Epidermal melanocyte (primary cell): ENCODE results near the gene STAG1.
"Not testable (repeated sequence)": the region's sequence is repeated elsewhere in the genome, so short reads cannot be mapped to it uniquely, and the experiment has no call there.

ENCODE experiments used
- DNase-seq: peaks from one replicate; pipeline ENCODE4 v3.0.0; 2011; ENCODE audit warnings: low spot score; ENCODE audit not compliant: insufficient read length

Gene STAG1

GRCh38 chr3:136752172-136752421, at the start of gene STAG1:
TSS of gene STAG1 (minus strand) at chr3:136752378. CDS start at chr3:136630898, 121,480 bp downstream.
- no peak for DNase-seq

GRCh38 chr3:136801146-136801545, 49.0 kb upstream of the STAG1 start:
- not testable (repeated sequence) for DNase-seq

GRCh38 chr3:136792556-136793330, 40.6 kb upstream of the STAG1 start:
- no peak for DNase-seq

GRCh38 chr3:136790786-136791185, 38.6 kb upstream of the STAG1 start:
- DNase-seq: no peak

GRCh38 chr3:136789976-136790375, 37.8 kb upstream of the STAG1 start:
- no peak for DNase-seq

- no peak for DNase-seq
Observed at GRCh38 chr3:136788154-136788553, 36.0 kb upstream of the STAG1 start.

DNA sequence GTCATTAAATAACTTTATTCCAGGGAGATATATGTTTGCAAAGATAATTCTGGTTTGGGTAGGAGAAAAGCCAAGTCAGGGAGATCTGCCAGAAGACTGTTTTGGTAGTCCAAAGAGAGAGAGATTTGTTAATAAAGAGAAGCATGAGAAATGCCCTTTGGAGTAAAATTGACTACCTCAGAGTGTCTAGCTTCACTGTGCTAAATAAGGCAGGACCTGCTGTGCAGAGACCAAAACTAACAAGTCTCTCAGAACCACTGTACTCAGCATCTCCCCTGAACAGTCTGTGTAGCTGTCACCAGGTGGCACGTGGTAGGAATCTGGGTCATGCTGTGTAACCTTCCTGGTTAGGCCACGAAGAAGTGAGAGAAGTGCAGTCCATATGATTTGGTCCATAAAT, 35.2 kb upstream of the STAG1 start:
- no peak for DNase-seq

GRCh38 chr3:136783708-136784191, 31.6 kb upstream of the STAG1 start:
- DNase-seq: no peak

DNA sequence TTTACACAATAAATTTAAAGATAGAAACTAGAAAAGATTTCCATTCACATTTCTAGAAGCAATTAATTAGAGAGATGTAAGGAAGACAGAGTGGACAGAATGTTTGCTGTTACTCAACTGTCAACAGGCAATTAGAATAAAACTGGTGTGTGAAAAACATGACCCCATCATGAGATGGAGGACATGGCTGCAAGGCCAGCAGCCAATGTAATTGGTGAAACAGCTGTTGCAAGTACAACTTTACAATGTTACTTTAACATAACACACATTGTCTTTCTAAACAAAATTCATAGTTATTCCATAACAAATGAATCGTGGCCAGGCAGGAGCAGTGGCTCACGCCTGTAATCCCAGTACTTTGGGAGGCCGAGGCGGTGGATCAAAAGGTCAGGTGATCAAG, 28.6 kb upstream of the STAG1 start:
- no peak for DNase-seq

DNA sequence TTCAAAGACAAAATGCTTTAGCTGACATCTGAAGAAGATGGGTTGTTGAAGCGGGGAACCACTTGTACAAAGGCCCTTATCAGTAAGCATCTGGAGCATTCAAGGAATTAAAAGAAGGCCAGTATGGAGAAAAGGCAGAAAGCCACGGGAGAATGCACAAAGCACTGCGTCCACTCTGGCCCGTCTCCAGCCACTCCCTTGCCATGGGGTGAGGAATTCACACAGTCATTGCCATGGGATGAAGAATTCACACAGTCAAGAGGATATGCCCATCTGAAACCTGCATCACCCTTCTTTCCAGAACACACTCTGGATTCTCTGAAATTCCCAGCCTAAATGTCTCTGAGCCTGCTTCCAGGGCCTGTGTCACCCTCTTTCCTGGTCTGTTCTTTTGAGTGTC, 26.7 kb upstream of the STAG1 start:
- DNase-seq: no peak

DNA sequence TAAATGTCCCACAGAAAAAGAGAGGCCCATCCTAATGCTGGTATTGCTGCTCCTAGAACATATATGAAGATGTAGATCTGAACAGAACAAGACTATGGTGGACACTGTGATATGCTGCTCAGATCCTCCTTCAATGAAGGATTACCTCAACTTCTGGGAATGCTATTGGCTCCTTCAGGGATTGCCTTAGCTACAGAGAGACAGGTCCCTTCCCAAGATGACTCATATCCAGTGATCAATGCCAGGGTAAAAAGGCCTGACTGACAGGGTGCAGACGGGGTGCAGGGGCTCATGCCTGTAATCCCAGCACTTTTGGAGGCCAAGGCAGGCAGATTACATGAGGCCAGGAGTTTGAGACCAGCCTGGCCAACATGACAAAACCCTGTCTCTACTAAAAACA, 20.5 kb upstream of the STAG1 start:
- DNase-seq: no peak

- DNase-seq: not testable (repeated sequence)
Observed at GRCh38 chr3:136758160-136759102, 6.3 kb upstream of the STAG1 start.

- DNase-seq: no peak
Observed at GRCh38 chr3:136755192-136755591, 3.0 kb upstream of the STAG1 start.

DNA sequence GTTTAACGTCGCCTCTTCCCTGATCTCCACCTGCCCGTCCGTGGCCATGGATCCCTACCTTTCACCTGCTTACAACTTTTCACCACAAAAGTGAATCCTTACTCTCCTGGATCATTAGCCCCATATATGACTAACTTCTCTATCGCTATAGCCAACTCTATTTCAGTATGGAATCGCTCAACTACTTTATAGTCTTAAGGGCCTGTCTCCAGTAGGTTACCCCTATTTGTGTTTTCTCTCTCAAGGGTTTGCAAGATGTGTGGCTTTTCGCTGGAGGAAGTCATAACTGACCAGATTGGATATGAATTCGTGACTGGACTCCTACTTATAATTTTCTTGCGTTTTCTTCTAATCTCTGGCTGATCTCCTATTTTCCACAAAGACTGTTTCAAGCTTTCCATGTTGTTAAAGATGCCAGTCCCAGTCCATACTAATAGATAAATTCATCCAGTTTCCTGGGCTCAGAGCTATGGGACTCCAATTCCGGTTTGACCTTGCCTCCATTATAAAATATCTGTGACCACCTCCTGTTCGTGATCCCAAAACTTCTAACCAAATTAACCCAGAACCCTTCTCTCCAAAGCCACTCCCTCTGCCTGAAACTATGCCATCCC, 1.3 kb upstream of the STAG1 start:
- no peak for DNase-seq

DNA sequence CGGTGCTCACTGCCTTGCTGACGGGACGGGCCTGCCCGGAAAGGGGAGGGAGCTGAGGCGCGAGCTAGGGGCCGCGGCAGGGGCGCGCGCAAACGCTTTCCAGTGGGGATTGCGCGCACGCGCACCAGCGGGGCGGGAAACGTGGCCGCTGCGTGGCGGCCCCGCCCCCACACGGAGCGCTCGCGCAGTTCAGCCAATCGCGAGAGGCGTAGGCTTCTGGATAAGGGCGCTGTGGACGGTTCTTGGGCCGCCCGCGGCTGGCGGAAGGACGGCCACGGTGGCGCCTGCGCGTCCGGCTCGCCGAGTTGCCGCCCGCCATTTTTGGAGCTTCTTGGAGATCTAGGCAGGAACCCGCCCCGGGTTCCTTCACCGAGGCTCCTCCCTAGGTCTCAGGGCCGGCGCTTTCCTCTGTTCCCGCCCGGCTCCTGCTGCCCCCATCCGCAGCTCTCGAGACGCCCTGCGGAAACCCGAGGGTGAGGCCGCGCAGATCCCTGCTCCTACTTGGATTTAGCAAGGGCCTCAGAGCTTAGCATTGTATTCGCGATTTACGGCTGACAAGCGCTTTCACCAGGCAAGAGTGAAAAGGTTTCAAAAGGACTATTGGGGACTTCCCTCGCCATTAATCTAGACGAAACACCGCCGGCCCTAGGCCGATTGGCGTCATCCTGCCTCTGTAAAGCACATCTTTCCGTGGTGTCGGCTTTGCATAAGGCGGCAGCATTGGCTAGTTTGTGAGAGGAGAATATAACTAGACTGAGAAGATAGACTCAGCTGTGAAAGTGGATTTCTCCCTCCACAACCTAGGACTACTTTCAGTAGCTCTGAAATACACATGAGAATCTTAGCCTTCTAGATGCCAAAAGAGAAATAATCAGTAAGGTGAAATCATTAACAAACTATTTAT, 496 bp upstream of the STAG1 start:
- peak; percentile 65 for DNase-seq

DNA sequence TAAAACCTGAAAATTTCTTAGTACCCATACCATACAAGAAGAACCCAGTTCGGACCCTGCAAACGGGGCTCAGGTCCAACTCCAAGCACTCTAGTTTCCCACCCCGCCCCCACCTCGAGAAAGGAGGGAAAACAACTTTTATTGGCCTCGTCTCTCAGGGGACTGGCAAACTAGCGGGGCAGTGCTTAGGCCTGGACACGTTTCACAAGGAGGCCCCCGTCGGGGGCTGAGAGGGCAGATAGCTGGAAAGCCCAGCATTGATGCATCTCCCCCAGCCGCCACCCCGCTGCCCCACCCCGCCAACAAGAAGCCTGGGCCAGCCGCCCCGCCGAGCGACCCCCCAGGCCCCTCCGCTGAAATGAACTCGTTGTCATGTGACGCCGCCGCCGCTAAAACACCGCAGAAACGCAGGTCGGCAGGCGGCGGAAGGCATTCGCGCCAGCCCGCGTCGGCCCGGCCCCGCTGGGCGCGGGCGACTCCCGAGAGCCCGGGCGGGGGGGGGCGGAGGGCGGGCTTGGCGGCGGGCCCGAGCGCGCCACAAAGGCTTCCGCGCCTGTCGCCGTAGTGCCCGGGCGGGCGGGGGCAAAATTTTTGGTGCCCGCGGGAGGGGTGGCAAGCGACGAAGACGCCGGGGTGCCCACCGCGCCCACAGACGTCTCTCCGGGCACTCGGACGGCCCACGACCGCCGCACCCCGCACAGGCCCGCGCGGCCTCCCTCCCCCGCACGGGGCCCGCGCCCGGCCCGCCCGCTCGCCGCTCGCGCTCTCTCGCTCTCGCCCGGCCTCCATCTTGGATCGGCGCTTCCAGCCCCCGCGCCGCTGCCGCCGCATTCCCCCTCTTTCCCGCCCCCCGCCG, 634 bp downstream of the STAG1 start:
- no peak for DNase-seq

DNA sequence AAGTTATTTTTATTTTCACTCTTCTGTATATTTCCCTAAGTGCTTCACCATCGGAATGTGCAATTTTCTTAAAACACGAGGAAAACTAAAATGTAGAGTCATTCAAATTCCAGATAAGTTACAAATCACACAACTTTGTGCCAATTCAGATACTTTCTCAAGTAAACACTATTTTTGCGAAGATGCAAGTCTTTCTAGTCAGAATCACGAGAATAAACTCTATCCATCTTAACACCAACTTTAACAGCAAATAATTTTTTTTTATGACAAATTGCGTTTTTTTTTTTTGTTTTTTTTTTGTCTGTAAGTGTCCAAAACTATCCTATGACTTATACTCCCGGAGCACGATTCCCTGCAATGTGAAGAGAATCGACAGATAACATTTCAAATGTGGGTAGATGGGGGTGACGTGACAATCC, 1.3 kb downstream of the STAG1 start:
- no peak for DNase-seq

DNA sequence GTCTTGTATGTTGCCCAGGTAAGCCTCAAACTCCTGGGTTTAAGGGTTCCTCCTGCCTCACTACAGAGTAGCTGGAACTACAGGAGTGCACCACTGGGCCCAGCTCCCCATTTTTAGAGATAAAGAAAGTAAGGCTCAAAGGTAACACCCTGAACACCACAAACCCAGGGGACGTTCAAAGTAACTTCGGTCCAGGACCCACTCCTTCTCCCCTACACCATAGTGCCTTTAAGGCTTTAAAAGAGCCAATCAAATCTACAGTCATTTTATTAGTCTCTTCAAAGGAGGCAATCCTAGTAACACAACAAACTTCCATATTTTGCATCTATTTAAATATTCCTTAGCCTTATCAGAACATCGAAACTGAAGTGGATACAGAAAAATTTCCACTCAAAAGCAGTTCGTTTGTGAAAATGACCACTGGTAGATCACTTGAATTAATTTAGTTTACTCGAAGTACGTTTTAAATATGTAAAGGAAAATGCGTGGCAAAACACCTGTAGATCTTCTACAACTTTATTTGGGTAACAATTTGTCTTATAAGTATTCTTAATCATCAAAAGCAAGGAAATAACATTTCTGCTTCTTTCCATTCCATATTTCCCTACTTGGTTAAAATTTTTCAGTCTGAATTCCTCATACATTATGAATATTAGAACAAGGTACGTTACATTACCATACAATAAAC, 1.8 kb downstream of the STAG1 start:
- no peak for DNase-seq

DNA sequence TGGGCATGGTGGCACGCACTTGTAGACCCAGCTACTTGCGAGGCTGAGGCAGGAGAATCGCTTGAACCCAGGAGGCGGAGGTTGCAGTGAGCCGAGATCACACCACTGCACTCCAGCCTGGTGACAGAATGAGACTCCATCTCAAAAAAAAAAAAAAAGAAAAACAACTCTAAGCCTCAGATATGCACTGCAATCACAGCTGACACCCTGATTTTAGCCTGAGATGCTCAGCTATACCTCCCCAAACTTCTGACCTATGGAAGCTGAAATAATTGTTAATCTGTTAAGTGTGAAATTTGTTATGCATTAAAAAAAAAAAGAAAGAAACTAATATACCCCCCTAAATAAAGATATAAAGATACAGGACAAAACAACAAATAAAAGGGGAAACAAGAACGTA, 2.6 kb downstream of the STAG1 start:
- not testable (repeated sequence) for DNase-seq

- no peak for DNase-seq
Observed at GRCh38 chr3:136749091-136749490, 3.1 kb downstream of the STAG1 start.
